NCI-H82 treated with DMSO at 0.1 percent for 48 hours (cell line): ENCODE results near the gene CAPN5.
"Not testable (repeated sequence)": the region's sequence is repeated elsewhere in the genome, so short reads cannot be mapped to it uniquely, and the experiment has no call there.

Source experiments
- DNase-seq: peaks from one replicate; lab custom pipeline; 2025; ENCODE audit not compliant: unreplicated experiment; lab: John Stamatoyannopoulos, UW

Gene CAPN5

DNA sequence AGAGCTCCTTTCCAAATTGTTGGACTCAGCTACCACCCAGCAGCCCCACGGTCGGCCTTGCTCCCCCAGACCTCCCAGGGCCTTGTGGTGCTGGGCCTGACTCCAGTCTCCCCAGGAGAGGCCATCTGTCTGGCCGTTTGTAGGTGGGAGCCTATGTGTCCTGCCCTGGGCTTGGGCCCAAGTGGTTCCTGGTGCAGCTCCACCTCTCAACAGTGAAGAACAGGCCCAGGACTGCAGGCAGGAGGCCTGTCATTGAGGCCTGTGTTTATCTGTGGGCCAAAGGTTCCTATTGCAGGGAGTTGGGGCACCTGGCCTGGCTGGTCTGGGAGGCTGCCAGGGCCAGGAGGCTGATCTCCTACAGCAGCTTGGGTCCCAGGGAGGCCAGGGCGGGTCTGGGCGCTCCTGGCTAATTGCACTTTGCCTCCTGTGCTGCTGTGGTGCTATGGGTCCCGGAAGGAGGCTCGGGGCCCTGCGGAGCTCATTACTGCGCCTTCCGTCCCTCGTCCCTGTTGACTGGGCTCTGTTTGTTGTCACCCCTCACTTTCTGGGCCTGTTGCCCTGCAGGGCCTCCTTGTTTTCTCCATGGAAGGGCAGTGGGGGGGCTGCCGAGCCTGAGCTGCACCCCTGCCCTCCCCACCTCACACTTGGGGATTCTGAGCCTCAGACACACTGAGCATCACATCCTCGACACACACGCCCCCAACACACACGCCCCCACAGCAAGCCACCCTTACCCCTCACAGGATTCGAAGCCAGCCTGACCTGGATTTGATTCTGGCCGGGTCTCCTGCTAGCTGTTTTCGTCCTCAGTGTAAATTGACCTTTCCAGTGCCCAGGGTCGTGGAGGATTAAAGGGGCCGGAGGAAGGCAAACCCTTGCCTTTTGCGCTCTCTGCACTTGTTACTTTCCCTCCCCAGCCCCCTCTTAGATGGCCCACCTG lies 29.1 kb downstream of the CAPN5 start:
- no peak for DNase-seq

DNA sequence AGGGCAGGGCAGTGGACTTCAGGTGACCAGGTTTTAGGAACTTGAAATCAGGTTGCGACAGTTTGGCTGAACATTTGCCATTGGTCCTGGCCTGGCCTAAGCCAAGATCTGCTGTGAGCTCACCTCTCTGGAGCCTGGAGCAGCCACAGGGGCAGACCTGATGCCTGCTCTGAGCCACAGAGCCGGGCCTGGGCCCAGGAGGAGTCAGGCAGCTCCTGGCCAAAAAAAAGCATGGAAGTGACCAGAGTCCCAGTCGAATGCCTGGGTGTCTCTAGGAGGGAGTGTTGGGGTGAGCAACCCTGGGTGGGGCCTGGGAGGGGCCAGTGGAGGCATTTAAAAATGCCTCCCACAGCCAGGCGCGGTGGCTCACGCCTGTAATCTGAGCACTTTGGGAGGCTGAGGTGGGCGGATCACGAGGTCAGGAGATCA lies 29.8 kb downstream of the CAPN5 start:
- DNase-seq = no peak

DNA sequence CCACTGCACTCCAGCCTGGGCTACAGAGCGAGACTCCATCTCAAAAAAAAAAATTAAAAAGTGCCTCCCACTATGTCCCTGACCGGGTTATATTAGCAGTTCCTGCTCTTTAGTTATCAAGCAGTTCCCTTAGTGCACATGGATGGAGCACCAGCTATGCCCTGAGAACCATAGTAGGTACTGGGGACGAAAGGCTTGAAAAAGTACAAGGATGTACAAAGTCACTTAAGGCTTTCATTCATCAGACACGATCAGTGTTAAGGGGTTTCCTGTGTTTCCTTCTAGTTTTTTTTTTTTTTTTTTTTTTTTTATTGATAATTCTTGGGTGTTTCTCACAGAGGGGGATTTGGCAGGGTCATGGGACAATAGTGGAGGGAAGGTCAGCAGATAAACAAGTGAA lies 30.4 kb downstream of the CAPN5 start:
- not testable (repeated sequence) for DNase-seq

DNA sequence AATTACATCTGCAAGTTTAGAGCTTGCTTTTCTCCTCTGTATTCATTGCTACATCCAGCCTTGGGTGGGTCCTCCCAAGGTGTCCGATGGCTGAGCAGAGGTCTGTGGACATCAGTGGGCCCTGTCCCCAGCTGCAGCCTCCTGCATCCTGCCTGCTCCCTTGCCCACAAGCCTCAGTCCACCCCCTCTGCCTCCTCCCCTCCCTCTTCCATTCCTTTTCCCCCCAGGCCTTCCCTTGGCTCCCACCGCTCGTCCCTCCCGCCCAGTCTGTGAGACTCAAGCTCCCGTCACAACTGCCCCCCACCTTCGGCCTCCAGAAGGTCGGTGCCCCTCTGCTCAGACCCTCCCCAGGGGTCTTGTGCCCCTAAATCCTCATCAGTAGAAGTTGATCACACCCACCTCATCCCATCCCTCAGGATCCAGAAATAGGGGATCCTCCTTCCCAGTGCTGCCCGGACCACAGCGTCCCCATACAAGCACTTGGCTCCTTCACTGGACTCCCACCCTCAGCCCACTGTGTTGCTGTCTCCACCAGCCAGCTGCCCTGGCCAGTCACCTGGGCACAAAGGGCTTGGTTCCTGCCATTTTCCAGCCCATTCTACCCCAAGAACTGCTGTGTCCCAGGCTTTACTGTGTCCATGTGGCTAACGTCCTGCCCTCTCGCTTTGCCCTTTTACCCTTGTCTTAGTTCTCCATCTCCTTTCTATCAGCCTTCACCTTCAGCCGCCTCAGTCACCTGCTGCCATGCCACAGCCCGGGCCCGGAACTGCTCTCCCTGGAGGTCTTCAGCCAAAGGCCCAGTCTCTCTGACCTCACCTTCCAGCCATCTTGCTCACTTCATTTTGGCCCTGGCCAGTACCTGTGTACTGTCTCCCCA lies 33.6 kb downstream of the CAPN5 start:
- no peak for DNase-seq

GRCh38 chr11:77101043-77101537 lies 34.3 kb downstream of the CAPN5 start:
- DNase-seq = peak; percentile 3

DNA sequence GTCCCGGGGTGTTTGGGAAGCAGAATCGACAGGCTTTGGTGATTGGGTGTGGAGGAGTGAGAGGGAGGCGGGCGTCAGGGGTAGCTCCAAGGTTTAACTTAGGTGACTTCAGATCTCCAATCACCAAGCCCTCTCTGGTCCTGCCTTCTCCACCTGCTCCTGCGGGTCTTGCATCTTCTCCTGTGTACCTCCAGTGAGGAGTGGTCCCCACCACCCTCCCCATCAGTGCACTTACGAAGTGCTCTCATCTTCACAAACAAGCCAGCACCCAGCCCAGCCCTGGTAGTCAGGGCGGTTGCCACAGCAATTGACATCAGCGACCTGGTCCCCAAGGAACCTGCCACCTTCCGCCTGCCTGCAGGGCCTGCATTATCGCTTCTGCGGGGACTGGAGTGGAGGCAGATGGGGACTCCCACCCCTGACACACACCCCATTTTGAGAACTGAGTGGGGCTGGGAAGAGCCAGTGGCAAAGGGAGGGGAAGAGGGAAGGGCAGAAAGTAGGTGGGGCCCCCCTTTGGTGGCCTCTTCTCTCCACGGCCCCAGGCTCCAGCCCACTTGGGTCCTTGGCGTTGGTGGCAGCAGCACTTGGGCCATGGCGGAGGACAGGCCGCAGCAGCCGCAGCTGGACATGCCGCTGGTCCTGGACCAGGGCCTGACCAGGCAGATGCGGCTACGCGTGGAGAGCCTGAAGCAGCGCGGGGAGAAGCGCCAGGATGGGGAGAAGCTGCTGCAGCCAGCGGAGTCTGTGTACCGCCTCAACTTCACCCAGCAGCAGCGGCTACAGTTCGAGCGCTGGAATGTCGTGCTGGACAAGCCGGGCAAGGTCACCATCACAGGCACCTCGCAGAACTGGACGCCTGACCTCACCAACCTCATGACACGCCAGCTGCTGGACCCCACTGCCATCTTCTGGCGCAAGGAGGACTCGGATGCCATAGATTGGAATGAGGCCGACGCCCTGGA lies 35.8 kb downstream of the CAPN5 start, which contains the start of gene OMP:
OMP (plus strand) TSS at position 595 of the 965 bp plus-strand sequence; CDS start at position 595, 0 bp downstream.
- DNase-seq = no peak

DNA sequence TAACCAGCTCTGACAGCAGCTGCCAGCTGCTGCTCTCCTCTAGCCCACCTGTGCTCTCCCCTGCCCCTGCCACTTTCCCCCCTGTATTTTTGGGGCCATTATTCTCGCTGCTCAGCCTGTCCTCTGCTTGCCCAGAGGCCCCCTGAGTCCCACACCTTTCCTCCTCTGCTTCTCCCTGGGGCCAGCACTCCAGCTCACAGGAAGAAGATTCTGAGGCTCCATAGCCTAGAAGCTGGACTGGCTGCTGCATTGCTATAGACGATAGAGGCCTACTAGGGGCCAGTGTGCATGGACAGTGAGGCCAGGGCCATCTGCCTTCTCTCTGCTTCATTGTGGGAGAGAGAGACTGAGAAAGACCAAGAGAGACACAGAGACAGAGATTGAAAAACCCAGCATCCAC lies 36.5 kb downstream of the CAPN5 start:
- DNase-seq = no peak

- no peak for DNase-seq
These were observed 38.0 kb downstream of the CAPN5 start for GRCh38 chr11:77104727-77105126.

DNA sequence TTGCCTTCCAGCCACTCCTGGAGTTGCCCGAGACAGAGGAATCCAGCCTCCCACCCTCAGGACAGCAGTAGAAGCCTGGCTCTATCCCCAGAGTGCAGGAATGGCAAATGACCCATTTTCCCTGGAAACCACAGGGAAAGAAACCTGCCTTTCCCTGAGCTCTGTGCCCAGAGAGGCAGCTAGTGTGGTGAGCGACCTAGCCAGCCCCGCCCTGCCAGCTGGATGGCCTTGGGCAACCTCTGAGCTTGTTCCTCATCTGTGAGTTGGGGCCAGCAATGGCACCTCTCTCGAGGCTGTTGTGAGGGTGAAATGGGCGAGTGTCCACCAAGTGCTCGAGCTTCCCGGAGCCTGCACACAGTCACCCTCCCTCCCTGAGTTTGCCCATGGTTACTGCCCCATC lies 39.5 kb downstream of the CAPN5 start:
- no peak for DNase-seq

DNA sequence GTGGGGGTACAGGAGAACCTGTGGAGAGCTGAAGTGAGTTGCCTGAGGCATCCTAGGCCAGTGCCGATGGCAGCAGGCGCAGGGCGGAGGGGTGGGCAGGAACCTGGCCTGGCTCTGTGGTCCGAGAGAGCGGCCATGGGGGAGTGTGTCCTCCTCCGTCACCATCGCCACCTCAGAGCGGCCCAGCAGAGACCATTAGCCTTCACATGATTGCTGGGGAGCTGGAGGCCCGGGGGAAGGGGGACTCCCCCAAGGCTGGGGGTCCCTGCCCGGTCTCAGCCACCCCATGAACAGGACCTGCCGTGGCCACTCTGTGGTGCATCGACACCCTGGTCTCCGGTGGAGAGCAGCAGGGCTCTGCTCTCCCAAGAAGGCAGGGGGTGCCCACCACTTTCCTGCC lies 40.0 kb downstream of the CAPN5 start:
- DNase-seq = no peak

DNA sequence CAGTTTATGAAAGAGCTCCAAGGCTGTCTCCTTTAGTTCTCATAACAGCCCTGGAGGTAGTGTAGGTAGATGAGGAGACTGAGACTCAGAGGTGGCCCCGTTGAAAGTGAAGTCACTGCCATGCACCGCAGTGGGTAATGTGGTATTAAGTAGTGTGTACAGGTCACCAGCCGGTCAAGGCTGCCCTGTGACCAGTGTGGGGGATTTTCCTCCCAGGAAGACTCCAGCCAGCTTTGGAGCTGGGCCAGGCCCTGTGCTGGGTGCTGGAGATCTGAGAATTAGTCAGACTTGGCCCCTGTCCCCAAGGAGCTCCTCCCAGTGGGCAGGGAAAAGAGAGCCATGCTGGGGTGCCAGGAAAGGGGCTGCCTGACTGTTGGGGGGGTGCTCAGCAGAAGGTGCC lies 41.2 kb downstream of the CAPN5 start:
- DNase-seq = no peak

- no peak for DNase-seq
These were observed 41.7 kb downstream of the CAPN5 start for GRCh38 chr11:77108436-77108835.

DNA sequence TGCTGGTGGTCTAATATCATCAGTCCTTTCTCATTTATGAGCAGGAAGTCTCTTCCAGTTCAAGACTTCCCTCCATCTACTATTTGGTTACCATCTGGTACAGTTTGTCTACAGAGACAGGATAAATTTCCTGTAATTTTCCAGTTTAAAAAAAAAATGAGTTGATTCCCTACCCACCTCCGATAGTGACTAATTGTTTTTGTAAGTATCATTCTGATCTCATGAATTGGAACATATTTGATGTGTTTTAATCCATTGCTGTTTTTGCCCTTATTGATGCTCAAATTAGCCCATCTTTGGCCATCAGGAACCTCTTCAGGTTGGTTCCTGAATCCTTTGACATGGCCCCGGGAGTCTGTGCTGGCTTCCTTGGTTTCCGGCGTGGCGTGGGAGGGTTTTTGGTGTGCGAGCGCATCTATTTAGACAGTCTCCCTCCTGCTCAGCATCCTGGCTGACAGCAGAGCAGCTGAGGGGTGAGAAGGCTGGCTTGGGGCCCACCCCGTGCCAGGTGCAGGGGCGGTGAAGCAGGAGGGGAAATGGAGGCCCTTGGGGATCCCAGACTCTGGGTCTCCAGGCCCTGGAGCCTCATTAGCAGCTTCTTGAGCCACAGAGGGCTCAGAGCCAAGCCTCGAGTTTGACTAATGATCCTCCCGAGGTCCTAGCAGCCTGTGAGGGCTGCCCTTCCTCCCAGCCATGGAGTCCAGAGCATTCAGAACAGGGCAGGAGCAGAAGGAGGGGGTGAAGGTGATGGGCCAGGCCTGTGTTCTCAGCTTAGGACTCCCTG lies 42.7 kb downstream of the CAPN5 start:
- no peak for DNase-seq

GRCh38 chr11:77110836-77111235 lies 44.1 kb downstream of the CAPN5 start:
- DNase-seq = no peak

- DNase-seq = no peak
These were observed 44.5 kb downstream of the CAPN5 start for GRCh38 chr11:77111277-77111676.

DNA sequence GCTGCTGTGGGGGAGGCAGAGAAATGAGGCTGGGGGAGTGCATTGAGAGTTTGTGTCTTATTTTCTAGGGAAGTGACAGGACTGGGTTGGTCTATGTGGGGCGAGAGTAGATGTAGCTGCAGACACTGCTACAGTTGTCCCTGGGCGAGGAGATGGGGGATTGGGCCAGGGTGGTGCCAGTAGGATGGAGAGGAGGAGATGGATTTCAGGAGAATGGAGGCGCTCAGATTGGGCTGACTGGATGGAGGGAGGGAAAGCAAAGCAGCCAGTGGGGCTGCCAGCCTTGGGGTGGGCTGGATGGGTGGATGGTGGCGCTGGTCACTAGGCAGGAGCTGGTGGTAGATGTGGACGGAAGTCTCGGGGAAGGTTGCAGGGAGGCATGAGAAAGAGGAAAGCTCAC lies 45.2 kb downstream of the CAPN5 start:
- no peak for DNase-seq

- no peak for DNase-seq
These were observed 46.0 kb downstream of the CAPN5 start for GRCh38 chr11:77112641-77113381.

- no peak for DNase-seq
These were observed 46.8 kb downstream of the CAPN5 start for GRCh38 chr11:77113382-77114088.
